ENCODE data around the gene SMIM22. TPM values are rescaled to one million over a fixed set of nuclear protein-coding genes. Genes with fewer than 3 reads are reported as not detected.

The SMIM22 gene
- total and polyA plus RNA-seq, 2 of the 8 experiments (the other 6 are each of a cell fraction or from before 2014, with no cell fraction given) = not detected

DNA sequence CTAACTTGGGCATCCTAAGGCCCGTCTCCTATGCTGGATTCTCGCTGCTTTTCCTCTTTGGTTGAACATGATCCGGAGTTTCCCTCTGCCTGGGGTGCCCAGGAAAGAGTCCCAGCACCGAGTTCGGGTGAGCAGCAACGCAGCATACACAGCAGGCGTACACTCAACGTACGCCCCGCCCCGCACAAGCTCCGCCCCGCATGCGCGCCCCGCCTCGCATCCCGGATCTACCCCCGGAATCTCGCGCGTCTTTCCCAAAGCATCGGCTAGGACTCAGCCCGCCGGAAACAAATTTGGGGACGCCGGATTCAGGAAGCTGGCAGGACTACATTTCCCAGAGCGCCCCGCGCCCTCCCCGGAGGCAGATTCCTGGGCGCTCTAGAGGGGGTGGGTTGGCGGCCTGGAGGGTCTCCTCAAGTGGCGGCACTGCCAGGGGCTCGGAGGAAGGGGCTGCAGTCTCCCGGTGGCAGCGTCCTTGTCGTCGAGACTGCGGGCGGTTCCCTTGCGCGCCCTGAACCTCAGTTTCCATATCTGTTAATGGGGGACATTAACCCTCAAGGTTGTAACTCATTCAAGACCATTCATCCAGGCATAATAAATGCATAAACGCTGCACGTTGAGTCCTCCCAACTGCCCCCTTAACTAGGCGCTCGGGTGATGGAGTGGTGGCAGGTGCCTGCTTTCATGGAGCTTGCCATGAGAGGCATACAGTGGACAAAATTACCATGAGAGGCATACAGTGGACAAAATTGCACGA is 26.4 kb upstream of the SMIM22 start (continued):
- TF ChIP-seq, protein P1, sequence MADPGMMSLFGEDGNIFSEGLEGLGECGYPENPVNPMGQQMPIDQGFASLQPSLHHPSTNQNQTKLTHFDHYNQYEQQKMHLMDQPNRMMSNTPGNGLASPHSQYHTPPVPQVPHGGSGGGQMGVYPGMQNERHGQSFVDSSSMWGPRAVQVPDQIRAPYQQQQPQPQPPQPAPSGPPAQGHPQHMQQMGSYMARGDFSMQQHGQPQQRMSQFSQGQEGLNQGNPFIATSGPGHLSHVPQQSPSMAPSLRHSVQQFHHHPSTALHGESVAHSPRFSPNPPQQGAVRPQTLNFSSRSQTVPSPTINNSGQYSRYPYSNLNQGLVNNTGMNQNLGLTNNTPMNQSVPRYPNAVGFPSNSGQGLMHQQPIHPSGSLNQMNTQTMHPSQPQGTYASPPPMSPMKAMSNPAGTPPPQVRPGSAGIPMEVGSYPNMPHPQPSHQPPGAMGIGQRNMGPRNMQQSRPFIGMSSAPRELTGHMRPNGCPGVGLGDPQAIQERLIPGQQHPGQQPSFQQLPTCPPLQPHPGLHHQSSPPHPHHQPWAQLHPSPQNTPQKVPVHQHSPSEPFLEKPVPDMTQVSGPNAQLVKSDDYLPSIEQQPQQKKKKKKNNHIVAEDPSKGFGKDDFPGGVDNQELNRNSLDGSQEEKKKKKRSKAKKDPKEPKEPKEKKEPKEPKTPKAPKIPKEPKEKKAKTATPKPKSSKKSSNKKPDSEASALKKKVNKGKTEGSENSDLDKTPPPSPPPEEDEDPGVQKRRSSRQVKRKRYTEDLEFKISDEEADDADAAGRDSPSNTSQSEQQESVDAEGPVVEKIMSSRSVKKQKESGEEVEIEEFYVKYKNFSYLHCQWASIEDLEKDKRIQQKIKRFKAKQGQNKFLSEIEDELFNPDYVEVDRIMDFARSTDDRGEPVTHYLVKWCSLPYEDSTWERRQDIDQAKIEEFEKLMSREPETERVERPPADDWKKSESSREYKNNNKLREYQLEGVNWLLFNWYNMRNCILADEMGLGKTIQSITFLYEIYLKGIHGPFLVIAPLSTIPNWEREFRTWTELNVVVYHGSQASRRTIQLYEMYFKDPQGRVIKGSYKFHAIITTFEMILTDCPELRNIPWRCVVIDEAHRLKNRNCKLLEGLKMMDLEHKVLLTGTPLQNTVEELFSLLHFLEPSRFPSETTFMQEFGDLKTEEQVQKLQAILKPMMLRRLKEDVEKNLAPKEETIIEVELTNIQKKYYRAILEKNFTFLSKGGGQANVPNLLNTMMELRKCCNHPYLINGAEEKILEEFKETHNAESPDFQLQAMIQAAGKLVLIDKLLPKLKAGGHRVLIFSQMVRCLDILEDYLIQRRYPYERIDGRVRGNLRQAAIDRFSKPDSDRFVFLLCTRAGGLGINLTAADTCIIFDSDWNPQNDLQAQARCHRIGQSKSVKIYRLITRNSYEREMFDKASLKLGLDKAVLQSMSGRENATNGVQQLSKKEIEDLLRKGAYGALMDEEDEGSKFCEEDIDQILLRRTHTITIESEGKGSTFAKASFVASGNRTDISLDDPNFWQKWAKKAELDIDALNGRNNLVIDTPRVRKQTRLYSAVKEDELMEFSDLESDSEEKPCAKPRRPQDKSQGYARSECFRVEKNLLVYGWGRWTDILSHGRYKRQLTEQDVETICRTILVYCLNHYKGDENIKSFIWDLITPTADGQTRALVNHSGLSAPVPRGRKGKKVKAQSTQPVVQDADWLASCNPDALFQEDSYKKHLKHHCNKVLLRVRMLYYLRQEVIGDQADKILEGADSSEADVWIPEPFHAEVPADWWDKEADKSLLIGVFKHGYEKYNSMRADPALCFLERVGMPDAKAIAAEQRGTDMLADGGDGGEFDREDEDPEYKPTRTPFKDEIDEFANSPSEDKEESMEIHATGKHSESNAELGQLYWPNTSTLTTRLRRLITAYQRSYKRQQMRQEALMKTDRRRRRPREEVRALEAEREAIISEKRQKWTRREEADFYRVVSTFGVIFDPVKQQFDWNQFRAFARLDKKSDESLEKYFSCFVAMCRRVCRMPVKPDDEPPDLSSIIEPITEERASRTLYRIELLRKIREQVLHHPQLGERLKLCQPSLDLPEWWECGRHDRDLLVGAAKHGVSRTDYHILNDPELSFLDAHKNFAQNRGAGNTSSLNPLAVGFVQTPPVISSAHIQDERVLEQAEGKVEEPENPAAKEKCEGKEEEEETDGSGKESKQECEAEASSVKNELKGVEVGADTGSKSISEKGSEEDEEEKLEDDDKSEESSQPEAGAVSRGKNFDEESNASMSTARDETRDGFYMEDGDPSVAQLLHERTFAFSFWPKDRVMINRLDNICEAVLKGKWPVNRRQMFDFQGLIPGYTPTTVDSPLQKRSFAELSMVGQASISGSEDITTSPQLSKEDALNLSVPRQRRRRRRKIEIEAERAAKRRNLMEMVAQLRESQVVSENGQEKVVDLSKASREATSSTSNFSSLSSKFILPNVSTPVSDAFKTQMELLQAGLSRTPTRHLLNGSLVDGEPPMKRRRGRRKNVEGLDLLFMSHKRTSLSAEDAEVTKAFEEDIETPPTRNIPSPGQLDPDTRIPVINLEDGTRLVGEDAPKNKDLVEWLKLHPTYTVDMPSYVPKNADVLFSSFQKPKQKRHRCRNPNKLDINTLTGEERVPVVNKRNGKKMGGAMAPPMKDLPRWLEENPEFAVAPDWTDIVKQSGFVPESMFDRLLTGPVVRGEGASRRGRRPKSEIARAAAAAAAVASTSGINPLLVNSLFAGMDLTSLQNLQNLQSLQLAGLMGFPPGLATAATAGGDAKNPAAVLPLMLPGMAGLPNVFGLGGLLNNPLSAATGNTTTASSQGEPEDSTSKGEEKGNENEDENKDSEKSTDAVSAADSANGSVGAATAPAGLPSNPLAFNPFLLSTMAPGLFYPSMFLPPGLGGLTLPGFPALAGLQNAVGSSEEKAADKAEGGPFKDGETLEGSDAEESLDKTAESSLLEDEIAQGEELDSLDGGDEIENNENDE (IDR thresholded peaks at IDR 0.05; ENCODE audit: insufficient replicate concordance, low read length) = no peak
- TF ChIP-seq SP2 (IDR thresholded peaks at IDR 0.05; ENCODE audit: low read length) = no peak
- TF ChIP-seq RBBP5 (IDR thresholded peaks at IDR 0.05; ENCODE audit: borderline replicate concordance, low read depth, low read length) = no peak
- TF ChIP-seq POU5F1 (IDR thresholded peaks at IDR 0.05; ENCODE audit: low read depth, low read length) = no peak
- TF ChIP-seq RFX5 (IDR thresholded peaks at IDR 0.05; ENCODE audit: borderline replicate concordance, low read depth, low read length) = no peak
- no peak for TF ChIP-seq RAD21 (IDR thresholded peaks at IDR 0.05 in 1 of 2, conservative IDR thresholded peaks at IDR 0.05 in 1 of 2; ENCODE audit: low read depth in 2 of 2, low read length in 2 of 2)
- TF ChIP-seq BCL11A (IDR thresholded peaks at IDR 0.05; ENCODE audit: low read depth in 2 of 2, low read length in 2 of 2) = no peak
- TF ChIP-seq SUZ12 (IDR thresholded peaks at IDR 0.05; ENCODE audit: low read length) = no peak
- TF ChIP-seq BRCA1 (IDR thresholded peaks at IDR 0.05; ENCODE audit: low read depth, low read length) = peak; percentile 86
- no peak for TF ChIP-seq EZH2 (IDR thresholded peaks at IDR 0.05; ENCODE audit: low read depth, low read length, severe bottlenecking)

All from H1 (cell line).